Transverse colon (tissue), 4 donors: ENCODE results near the gene DENND2A. TPM values are rescaled to one million over a fixed set of nuclear protein-coding genes. Genes with fewer than 3 reads are reported as not detected.

Experiments used
- DNase-seq: peaks from one replicate; pipeline ENCODE4 v3.0.0-alpha.2; 2019
- H3K27ac ChIP-seq, 4 donors: fragments of 200-600 bp; sonication (generic); 2 replicates each; pipeline ENCODE4 v1.5.1; 2016 to 2018; ENCODE audit warnings: inconsistent platforms in 4 of 4
- H3K27me3 ChIP-seq: fragments of 200-600 bp; sonication (generic); 2 replicates; pipeline ENCODE4 v1.5.1; 2017; ENCODE audit warnings: inconsistent platforms
- H3K36me3 ChIP-seq, 4 donors: fragments of 200-600 bp; sonication (generic); 2 replicates each; pipeline ENCODE4 v1.5.1; 2017 to 2019; ENCODE audit warnings: inconsistent platforms in 4 of 4
- H3K4me1 ChIP-seq, 4 donors: fragments of 200-600 bp; sonication (generic); 2 replicates each; pipeline ENCODE4 v1.5.1; 2017 to 2020; ENCODE audit warnings: inconsistent platforms in 4 of 4
- H3K4me3 ChIP-seq, 4 donors: fragments of 200-600 bp; sonication (generic); 1 replicate in 1 of 4; 2 replicates in 3 of 4; pipeline versions ENCODE4 v1.5.1 to v1.6.1; 2017 to 2019; ENCODE audit warnings: inconsistent platforms in 4 of 4
- H3K9me3 ChIP-seq, 2 donors: fragments of 200-600 bp; sonication (generic); 2 replicates each; pipeline ENCODE4 v1.5.1; 2017 to 2019; ENCODE audit warnings: inconsistent platforms in 2 of 2
- CTCF ChIP-seq, 5 experiments: fragments of 200-600 bp in 3 of 5; fragments of 450-650 bp in 2 of 5; sonication (generic) in 3 of 5; IDR thresholded peaks; 1 replicate in 2 of 5; 2 replicates in 3 of 5; pipeline ENCODE4 v1.5.1; 2016 to 2017; ENCODE audit warnings: antibody characterized with exemption in 5 of 5, inconsistent platforms in 3 of 5, mild to moderate bottlenecking in 2 of 5, moderate library complexity in 1 of 5
- EP300 ChIP-seq: sonication (generic); formaldehyde crosslinking; IDR thresholded peaks from one replicate; pipeline ENCODE4 v1.6.1; 2017; ENCODE audit warnings: antibody characterized with exemption, low read depth
- POLR2A ChIP-seq: fragments of 450-650 bp; IDR thresholded peaks from one replicate; pipeline ENCODE4 v1.6.1; 2016; ENCODE audit warnings: antibody characterized with exemption, mild to moderate bottlenecking, moderate library complexity
- POLR2AphosphoS5 ChIP-seq, 3 donors: sonication (generic); formaldehyde crosslinking; IDR thresholded peaks; one replicate each; pipeline ENCODE4 v1.6.1; 2016; ENCODE audit warnings: antibody characterized with exemption in 3 of 3
- WGBS, 2 donors: methylation state at CpG; one replicate each; pipeline ENCODE4 v1.1.5; 2018; ENCODE audit warnings: low coverage in 1 of 2; 5-methylcytosine and 5-hydroxymethylcytosine counted together
- in situ Hi-C, 4 donors: fragments of 200-750 bp; cut with MboI; loops; one replicate each; pipeline versions ENCODE4 v1.15.0 to v1.15.1; 2017; ENCODE audit warnings: low sequenced_read_pairs in 3 of 4, low pct_ligation_motif_present in 1 of 4, low pct_unique_long_range_greater_than_20kb in 1 of 4
- intact Hi-C: fragments of 100-400 bp; cut with DNase I; formaldehyde crosslinking; loops from one replicate; pipeline ENCODE4 v1.15.1; 2023; ENCODE audit warnings: low total_unique reads
- total RNA-seq, 4 donors: library from RNA; depleted of rRNA; stranded (reverse); fragments of >200 nt; gene quantifications; one replicate each; pipeline ENCODE4 v1.1.0, GENCODE V29; 2016

DENND2A gene
- total RNA-seq, 4 donors from 2014 or later = 4.1 to 19.9 (median 7.1) TPM

- no peak overlapping the region for H3K4me3 ChIP-seq
- H3K27ac ChIP-seq = no peak overlapping the region
- in situ Hi-C loops = loop anchor here (25.0 kb wide), 1 partner anchor 325 kb away; the partner anchor contains the start of gene MRPS33 (in 4 of the 4)
- TF ChIP-seq POLR2AphosphoS5 (IDR thresholded peaks at IDR 0.05) = no peak
- no peak for TF ChIP-seq CTCF (IDR thresholded peaks at IDR 0.05)
- TF ChIP-seq EP300 = no peak
- no peak for TF ChIP-seq POLR2A
- peaks cover 0 to 19% (median 0%) of the 10 kb centered on the region in 4 donors for H3K36me3 ChIP-seq
- no peaks in the 10 kb centered on the region for H3K9me3 ChIP-seq
- intact Hi-C loops = no loop called here
- no peak for DNase-seq
- 96% methylated on average over 11 of the region's 11 CpGs; no CpG with 5 or more reads in 1 of the 2 donors for WGBS, 2 donors
- H3K4me1 ChIP-seq = no peaks in the 10 kb centered on the region
- no peaks in the 10 kb centered on the region for H3K27me3 ChIP-seq
Measured at GRCh38 chr7:140686921-140687320, 46.3 kb upstream of the DENND2A start.

- TF ChIP-seq EP300 = no peak
- no peak for TF ChIP-seq POLR2A
- no peak for TF ChIP-seq CTCF (IDR thresholded peaks at IDR 0.05)
- TF ChIP-seq POLR2AphosphoS5 (IDR thresholded peaks at IDR 0.05) = no peak
- no peaks in the 10 kb centered on the region for H3K9me3 ChIP-seq
- no peak for DNase-seq
- H3K36me3 ChIP-seq = peaks cover 0 to 25% (median 5%) of the 10 kb centered on the region in 4 donors
- no peak overlapping the region for H3K27ac ChIP-seq
- in situ Hi-C loops = loop anchor here (25.0 kb wide), 1 partner anchor 327 kb away; the partner anchor contains the start of gene MRPS33 (in 4 of the 4)
- no peaks in the 10 kb centered on the region for H3K27me3 ChIP-seq
- intact Hi-C loops = no loop called here
- 86 to 89% methylated on average over 1 to 10 of the region's 10 CpGs for WGBS, 2 donors
- H3K4me1 ChIP-seq = no peaks in the 10 kb centered on the region
- H3K4me3 ChIP-seq = no peak overlapping the region
Measured at GRCh38 chr7:140685407-140686087, 44.9 kb upstream of the DENND2A start.

- Histone ChIP-seq H3K9me3 (no peaks in the 10 kb centered on the region), H3K36me3 (peaks cover 0 to 23% (median 10%) of the 10 kb centered on the region in 4 donors), H3K27ac (no peak overlapping the region), H3K4me3 (no peak overlapping the region), H3K27me3 (no peaks in the 10 kb centered on the region), H3K4me1 (no peaks in the 10 kb centered on the region)
- intact Hi-C loops = no loop called here
- in situ Hi-C loops = loop anchor here (25.0 kb wide), 1 partner anchor 328 kb away; the partner anchor contains the start of gene MRPS33 (in 4 of the 4)
- no peak for TF ChIP-seq EP300
- no peak for TF ChIP-seq POLR2A
- no peak for TF ChIP-seq POLR2AphosphoS5 (IDR thresholded peaks at IDR 0.05)
- no peak for TF ChIP-seq CTCF (IDR thresholded peaks at IDR 0.05)
- DNase-seq = no peak
- 92% methylated on average over 20 of the region's 20 CpGs; no CpG with 5 or more reads in 1 of the 2 donors for WGBS, 2 donors
Measured at GRCh38 chr7:140684066-140684950, 43.7 kb upstream of the DENND2A start.

GRCh38 chr7:140683657-140684056 is 43.0 kb upstream of the DENND2A start:
- peaks cover 0 to 26% (median 11%) of the 10 kb centered on the region in 4 donors for H3K36me3 ChIP-seq
- in situ Hi-C loops (loop anchor here (25.0 kb wide), 1 partner anchor 329 kb away; the partner anchor contains the start of gene MRPS33 (in 4 of the 4)), intact Hi-C loops (no loop called here)
- no peak overlapping the region for H3K27ac ChIP-seq
- TF ChIP-seq POLR2AphosphoS5 (IDR thresholded peaks at IDR 0.05) (no peak), POLR2A (no peak), CTCF (IDR thresholded peaks at IDR 0.05) (no peak), EP300 (no peak)
- 83% methylated on average over 3 of the region's 3 CpGs; no CpG with 5 or more reads in 1 of the 2 donors for WGBS, 2 donors
- DNase-seq = no peak
- no peaks in the 10 kb centered on the region for H3K4me1 ChIP-seq
- H3K9me3 ChIP-seq = no peaks in the 10 kb centered on the region
- H3K27me3 ChIP-seq = no peaks in the 10 kb centered on the region
- no peak overlapping the region for H3K4me3 ChIP-seq
